HCT116 (cell line): ENCODE data around the gene PHOX2A. TPM values are rescaled to one million over a fixed set of nuclear protein-coding genes. Genes with fewer than 3 reads are reported as not detected.

Experiments
- ATAC-seq: fragments of 200-7000 bp; cut with Tn5 transposase; 2 replicates; pipeline ENCODE4 v1.9.1; 2020; ENCODE audit warnings: mild to moderate bottlenecking, moderate library complexity
- BruUV-seq: library from RNA; stranded (reverse); fragments of 400-500 nt; replicated peaks from 2 replicates; lab custom pipeline; 2021; lab: Mats Ljungman, UMichigan
- CTCF ChIA-PET: fragments of 300-600 bp; sonication (Branson Sonifier 250); formaldehyde crosslinking; loops from one replicate; lab custom pipeline; 2021; ENCODE audit warnings: antibody characterized with exemption; lab: Charles Lee
- POLR2A ChIA-PET: fragments of 300-600, 350-600 bp; sonication (Branson Sonifier 250); formaldehyde crosslinking; loops from one replicate; lab custom pipeline; 2021; ENCODE audit warnings: antibody characterized with exemption; lab: Charles Lee
- RAD21 ChIA-PET, 2 experiments: fragments of 300-600 bp; sonication (Branson Sonifier 250); formaldehyde crosslinking; loops; one replicate each; lab custom pipeline; 2023; ENCODE audit warnings: low total read pairs in 2 of 2; ENCODE audit not compliant: uncharacterized antibody in 2 of 2, unreplicated experiment in 2 of 2, low non-redundant PET in 1 of 2; lab: Charles Lee
- DNase-seq: peaks from one replicate; pipeline ENCODE4 v3.0.0-alpha.2; 2010; ENCODE audit warnings: low read depth, low spot score
- H2AFZ ChIP-seq: fragments of 200-600 bp; shearing (Covaris generic), sonication (generic); 2 replicates; pipeline ENCODE4 v1.6.1; 2017; ENCODE audit warnings: low read depth, mixed run types, mixed read lengths, antibody characterized with exemption, low read length; ENCODE audit not compliant: poor library complexity, severe bottlenecking
- H3K27ac ChIP-seq: 2 replicates; pipeline ENCODE4 v1.5.1; 2012; ENCODE audit warnings: low read depth, low read length
- H3K27me3 ChIP-seq: fragments of 200-600 bp; sonication (generic); 2 replicates; pipeline ENCODE4 v1.6.1; 2016; ENCODE audit warnings: mixed run types, low read length, mixed read lengths; ENCODE audit not compliant: insufficient read depth
- H3K36me3 ChIP-seq, 2 experiments: fragments of 200-500 bp in 1 of 2; fragments of 200-600 bp in 1 of 2; sonication (Bioruptor generic) in 1 of 2; sonication (generic) in 1 of 2; 2 replicates each; pipeline versions ENCODE4 v1.5.1 to v1.6.1; 2014 to 2016; ENCODE audit warnings: low read length in 2 of 2, inconsistent platforms in 1 of 2, mixed read lengths in 1 of 2, mixed run types in 1 of 2; ENCODE audit not compliant: insufficient read depth in 2 of 2, control insufficient read depth in 1 of 2
- H3K4me1 ChIP-seq, 2 experiments: fragments of 200-600 bp in 1 of 2; sonication (generic) in 1 of 2; 2 replicates each; pipeline versions ENCODE4 v1.5.1 to v1.6.1; 2012 to 2017; ENCODE audit warnings: low read length in 2 of 2, inconsistent platforms in 1 of 2, mild to moderate bottlenecking in 1 of 2, mixed read lengths in 1 of 2, mixed run types in 1 of 2, moderate library complexity in 1 of 2; ENCODE audit not compliant: insufficient read depth in 2 of 2, control insufficient read depth in 1 of 2
- H3K4me2 ChIP-seq: fragments of 200-600 bp; sonication (generic); 2 replicates; pipeline ENCODE4 v1.6.1; 2017; ENCODE audit warnings: mixed run types, low read length, mixed read lengths
- H3K4me3 ChIP-seq, 2 experiments: fragments of 200-600 bp in 1 of 2; sonication (generic) in 1 of 2; replicated peaks in 1 of 2; 2 replicates each; pipeline ENCODE4 v1.5.1; 2011 to 2016; ENCODE audit warnings: low read length in 2 of 2, control low read depth in 1 of 2, low read depth in 1 of 2, mild to moderate bottlenecking in 1 of 2, mixed read lengths in 1 of 2, mixed run types in 1 of 2
- H3K79me2 ChIP-seq: fragments of 200-600 bp; sonication (generic); 2 replicates; pipeline ENCODE4 v1.6.1; 2017; ENCODE audit warnings: mild to moderate bottlenecking, mixed run types, low read length, moderate library complexity, mixed read lengths; ENCODE audit not compliant: insufficient read depth
- H3K9ac ChIP-seq: fragments of 200-600 bp; sonication (generic); 2 replicates; pipeline ENCODE4 v1.6.1; 2016; ENCODE audit warnings: low read length, mixed read lengths
- H3K9me2 ChIP-seq: fragments of 200-600 bp; sonication (generic), shearing (Covaris generic); 2 replicates; pipeline ENCODE4 v1.6.1; 2017; ENCODE audit warnings: mixed run types, mild to moderate bottlenecking, moderate library complexity; ENCODE audit not compliant: insufficient read depth
- H3K9me3 ChIP-seq, 2 experiments: fragments of 200-500 bp in 1 of 2; fragments of 200-600 bp in 1 of 2; sonication (Bioruptor generic) in 1 of 2; sonication (generic) in 1 of 2; 2 replicates each; pipeline ENCODE4 v1.6.1; 2014 to 2017; ENCODE audit warnings: low read length in 2 of 2, mixed read lengths in 2 of 2, inconsistent platforms in 1 of 2, low read depth in 1 of 2, mild to moderate bottlenecking in 1 of 2, mixed run types in 1 of 2, moderate library complexity in 1 of 2; ENCODE audit not compliant: control insufficient read depth in 1 of 2, insufficient read depth in 1 of 2
- H4K20me1 ChIP-seq: fragments of 200-600 bp; sonication (generic), shearing (Covaris generic); 2 replicates; pipeline ENCODE4 v1.6.1; 2017; ENCODE audit warnings: mixed run types, mild to moderate bottlenecking, moderate library complexity; ENCODE audit not compliant: insufficient read depth
- ELF1 ChIP-seq: IDR thresholded peaks from 2 replicates; pipeline ENCODE4 v1.6.1; 2012; ENCODE audit warnings: low read depth, borderline replicate concordance
- POLR2A ChIP-seq: IDR thresholded peaks from 2 replicates; pipeline ENCODE4 v1.7.0; 2011; ENCODE audit warnings: borderline replicate concordance; ENCODE audit not compliant: insufficient read depth, insufficient read length; ENCODE audit errors: extremely low read depth
- POLR2AphosphoS5 ChIP-seq: IDR thresholded peaks from 2 replicates; pipeline ENCODE4 v1.6.1; 2011; ENCODE audit warnings: mild to moderate bottlenecking, low read depth, low read length, moderate library complexity
- YY1 ChIP-seq: IDR thresholded peaks from 2 replicates; pipeline ENCODE4 v1.6.1; 2011; ENCODE audit warnings: low read length, low read depth, moderate library complexity, mild to moderate bottlenecking; ENCODE audit not compliant: insufficient replicate concordance; ENCODE audit errors: extremely low read depth
- intact Hi-C: fragments of 100-400 bp; cut with micrococcal nuclease; formaldehyde crosslinking; loops from 2 replicates; pipeline ENCODE4 v1.10.0; 2022
- total RNA-seq: library from RNA; stranded (reverse); gene quantifications from one replicate; pipeline ENCODE4 v1.2.1, GENCODE V29; 2021; ENCODE audit not compliant: unreplicated experiment
- TF ChIP-seq, protein P1 (sequence below): IDR thresholded peaks from 2 replicates; pipeline ENCODE4 v1.6.1; 2012; ENCODE audit warnings: low read depth
- TF ChIP-seq, protein P2 (sequence below), 3 experiments: fragments of 200-600 bp in 1 of 3; sonication (generic) in 1 of 3; IDR thresholded peaks in 2 of 3; conservative IDR thresholded peaks in 1 of 3; 2 replicates each; pipeline ENCODE4 v1.5.1; 2012 to 2017; ENCODE audit warnings: low read depth in 2 of 3, low read length in 2 of 3, antibody characterized with exemption in 1 of 3, borderline replicate concordance in 1 of 3, control low read depth in 1 of 3, mild to moderate bottlenecking in 1 of 3, mixed read lengths in 1 of 3, mixed run types in 1 of 3, moderate library complexity in 1 of 3; ENCODE audit not compliant: insufficient read depth in 1 of 3

PHOX2A gene
- total RNA-seq, 1 experiment from 2014 or later: not detected

DNA sequence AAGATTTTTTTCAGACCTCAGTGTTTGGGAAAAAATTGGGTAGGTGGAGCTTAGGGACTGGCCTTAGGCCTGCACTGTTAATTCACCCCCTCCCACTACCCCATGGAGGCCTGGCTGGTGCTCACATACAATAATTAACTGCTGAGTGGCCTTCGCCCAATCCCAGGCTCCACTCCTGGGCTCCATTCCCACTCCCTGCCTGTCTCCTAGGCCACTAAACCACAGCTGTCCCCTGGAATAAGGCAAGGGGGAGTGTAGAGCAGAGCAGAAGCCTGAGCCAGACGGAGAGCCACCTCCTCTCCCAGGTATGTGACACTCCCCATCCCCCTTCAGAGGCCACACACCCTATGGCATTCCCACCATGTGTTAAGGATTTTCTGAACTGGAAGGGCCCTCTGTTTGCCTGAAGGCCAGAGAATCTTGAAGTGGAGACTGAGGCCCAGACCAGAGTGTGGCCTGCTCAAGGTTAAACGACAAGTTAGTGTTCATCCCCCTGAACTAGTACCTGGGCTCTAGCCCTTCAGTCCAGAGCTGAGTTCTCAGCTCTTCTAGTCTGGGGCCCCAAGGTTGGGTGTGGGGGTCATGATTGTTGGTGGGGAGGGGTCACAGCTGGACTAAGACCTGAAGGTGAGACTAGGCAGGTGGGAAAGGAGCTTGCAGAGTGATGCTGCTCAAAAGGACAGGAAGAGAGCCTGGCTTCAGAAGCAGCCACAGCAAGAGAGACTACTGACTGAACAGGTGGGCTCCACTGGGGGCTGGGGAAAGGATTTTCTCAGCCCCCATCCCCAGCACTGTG is 54.3 kb downstream of the PHOX2A start:
- POLR2A ChIA-PET: no interaction called here
- no peak overlapping the region for H2AFZ ChIP-seq
- intact Hi-C loops: no loop called here

More for the DNA sequence above, 54.3 kb downstream of the PHOX2A start:
- Histone ChIP-seq H3K9me3 (no peaks in the 10 kb centered on the region), H3K9ac (no peak overlapping the region), H3K9me2 (no peaks in the 10 kb centered on the region), H3K79me2 (no peaks in the 10 kb centered on the region), H3K27ac (no peak overlapping the region), H3K27me3 (no peaks in the 10 kb centered on the region), H3K4me3 (no peak overlapping the region), H3K36me3 (no peaks in the 10 kb centered on the region), H3K4me1 (peaks cover 13 to 20% of the 10 kb centered on the region in 2 experiments), H4K20me1 (no peaks in the 10 kb centered on the region), H3K4me2 (no peak overlapping the region; the same call in 1 of the 2 replicates)
- DNase-seq: no peak
- ChIA-PET RAD21 (no interaction called here), CTCF (no interaction called here)
- TF ChIP-seq, protein P1, sequence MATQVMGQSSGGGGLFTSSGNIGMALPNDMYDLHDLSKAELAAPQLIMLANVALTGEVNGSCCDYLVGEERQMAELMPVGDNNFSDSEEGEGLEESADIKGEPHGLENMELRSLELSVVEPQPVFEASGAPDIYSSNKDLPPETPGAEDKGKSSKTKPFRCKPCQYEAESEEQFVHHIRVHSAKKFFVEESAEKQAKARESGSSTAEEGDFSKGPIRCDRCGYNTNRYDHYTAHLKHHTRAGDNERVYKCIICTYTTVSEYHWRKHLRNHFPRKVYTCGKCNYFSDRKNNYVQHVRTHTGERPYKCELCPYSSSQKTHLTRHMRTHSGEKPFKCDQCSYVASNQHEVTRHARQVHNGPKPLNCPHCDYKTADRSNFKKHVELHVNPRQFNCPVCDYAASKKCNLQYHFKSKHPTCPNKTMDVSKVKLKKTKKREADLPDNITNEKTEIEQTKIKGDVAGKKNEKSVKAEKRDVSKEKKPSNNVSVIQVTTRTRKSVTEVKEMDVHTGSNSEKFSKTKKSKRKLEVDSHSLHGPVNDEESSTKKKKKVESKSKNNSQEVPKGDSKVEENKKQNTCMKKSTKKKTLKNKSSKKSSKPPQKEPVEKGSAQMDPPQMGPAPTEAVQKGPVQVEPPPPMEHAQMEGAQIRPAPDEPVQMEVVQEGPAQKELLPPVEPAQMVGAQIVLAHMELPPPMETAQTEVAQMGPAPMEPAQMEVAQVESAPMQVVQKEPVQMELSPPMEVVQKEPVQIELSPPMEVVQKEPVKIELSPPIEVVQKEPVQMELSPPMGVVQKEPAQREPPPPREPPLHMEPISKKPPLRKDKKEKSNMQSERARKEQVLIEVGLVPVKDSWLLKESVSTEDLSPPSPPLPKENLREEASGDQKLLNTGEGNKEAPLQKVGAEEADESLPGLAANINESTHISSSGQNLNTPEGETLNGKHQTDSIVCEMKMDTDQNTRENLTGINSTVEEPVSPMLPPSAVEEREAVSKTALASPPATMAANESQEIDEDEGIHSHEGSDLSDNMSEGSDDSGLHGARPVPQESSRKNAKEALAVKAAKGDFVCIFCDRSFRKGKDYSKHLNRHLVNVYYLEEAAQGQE: no peak
- TF ChIP-seq YY1: no peak
- no peak for TF ChIP-seq ELF1
- TF ChIP-seq POLR2A: no peak
- no peak for TF ChIP-seq POLR2AphosphoS5
- TF ChIP-seq, protein P2, sequence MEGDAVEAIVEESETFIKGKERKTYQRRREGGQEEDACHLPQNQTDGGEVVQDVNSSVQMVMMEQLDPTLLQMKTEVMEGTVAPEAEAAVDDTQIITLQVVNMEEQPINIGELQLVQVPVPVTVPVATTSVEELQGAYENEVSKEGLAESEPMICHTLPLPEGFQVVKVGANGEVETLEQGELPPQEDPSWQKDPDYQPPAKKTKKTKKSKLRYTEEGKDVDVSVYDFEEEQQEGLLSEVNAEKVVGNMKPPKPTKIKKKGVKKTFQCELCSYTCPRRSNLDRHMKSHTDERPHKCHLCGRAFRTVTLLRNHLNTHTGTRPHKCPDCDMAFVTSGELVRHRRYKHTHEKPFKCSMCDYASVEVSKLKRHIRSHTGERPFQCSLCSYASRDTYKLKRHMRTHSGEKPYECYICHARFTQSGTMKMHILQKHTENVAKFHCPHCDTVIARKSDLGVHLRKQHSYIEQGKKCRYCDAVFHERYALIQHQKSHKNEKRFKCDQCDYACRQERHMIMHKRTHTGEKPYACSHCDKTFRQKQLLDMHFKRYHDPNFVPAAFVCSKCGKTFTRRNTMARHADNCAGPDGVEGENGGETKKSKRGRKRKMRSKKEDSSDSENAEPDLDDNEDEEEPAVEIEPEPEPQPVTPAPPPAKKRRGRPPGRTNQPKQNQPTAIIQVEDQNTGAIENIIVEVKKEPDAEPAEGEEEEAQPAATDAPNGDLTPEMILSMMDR (IDR thresholded peaks at IDR 0.05 in 2 of 3, conservative IDR thresholded peaks at IDR 0.05 in 1 of 3; ENCODE audit: borderline replicate concordance in 1 of 3, insufficient read depth in 1 of 3, low read depth in 2 of 3, low read length in 2 of 3): no peak
- no TSS peak for BruUV-seq
- ATAC-seq: no peak

Other genes starting within 250 kb of the PHOX2A start
- gene IL18BP, start 245.3 kb downstream of the PHOX2A start, total RNA-seq: 9.8 TPM
- 133 TPM for gene NUMA1, start 163.6 kb downstream of the PHOX2A start, total RNA-seq
- 10.8 TPM for gene LRRC51, start 163.3 kb downstream of the PHOX2A start, total RNA-seq
- 63.9 TPM for gene LAMTOR1, start 140.9 kb downstream of the PHOX2A start, total RNA-seq
- not detected for gene TOMT, start 138.3 kb downstream of the PHOX2A start, total RNA-seq
- gene ANAPC15, start 131.5 kb downstream of the PHOX2A start, total RNA-seq: 65.6 TPM
- not detected for gene FOLR3, start 108.5 kb downstream of the PHOX2A start, total RNA-seq
- gene FOLR1, start 52.0 kb downstream of the PHOX2A start, total RNA-seq: 4.8 TPM
- not detected for gene FOLR2, start 27.4 kb downstream of the PHOX2A start, total RNA-seq
- gene INPPL1, start 19.4 kb downstream of the PHOX2A start, total RNA-seq: 132 TPM
- gene CLPB, start 190.4 kb upstream of the PHOX2A start, total RNA-seq: 38.5 TPM